ENCODE results near the gene WDR38. TPM values are rescaled to one million over a fixed set of nuclear protein-coding genes. Genes with fewer than 3 reads are reported as not detected.
A peak's percentile ranks its signal among the peaks of the same experiment; 100 is the strongest.

Gene WDR38
- total and polyA plus RNA-seq, 8 donors: 1.3 to 8.3 (median 3.6) TPM; not detected in 1

GRCh38 chr9:124813501-124814163 lies 39.6 kb upstream of the WDR38 start:
- intact Hi-C loops (cut with DNase I): no loop called here
- DNase-seq (no peak), ATAC-seq (no peak)
- Histone ChIP-seq H3K4me3 (no peak overlapping the region), H3K27me3 (no peaks in the 10 kb centered on the region), H3K4me1 (no peaks in the 10 kb centered on the region), H3K9me3 (no peaks in the 10 kb centered on the region), H3K36me3 (no peaks in the 10 kb centered on the region), H3K27ac (no peak overlapping the region)
- TF ChIP-seq CTCF (IDR thresholded peaks at IDR 0.05): no peak

GRCh38 chr9:124814164-124814535 lies 39.1 kb upstream of the WDR38 start:
- no peak for ATAC-seq
- Histone ChIP-seq H3K27ac (no peak overlapping the region), H3K9me3 (no peaks in the 10 kb centered on the region), H3K4me1 (no peaks in the 10 kb centered on the region), H3K27me3 (no peaks in the 10 kb centered on the region), H3K4me3 (no peak overlapping the region), H3K36me3 (no peaks in the 10 kb centered on the region)
- intact Hi-C loops (cut with DNase I): no loop called here
- TF ChIP-seq CTCF (IDR thresholded peaks at IDR 0.05): no peak
- no peak for DNase-seq

GRCh38 chr9:124815601-124816000 lies 37.7 kb upstream of the WDR38 start:
- Histone ChIP-seq H3K36me3 (no peaks in the 10 kb centered on the region), H3K9me3 (no peaks in the 10 kb centered on the region), H3K27ac (no peak overlapping the region), H3K4me1 (no peaks in the 10 kb centered on the region), H3K4me3 (no peak overlapping the region), H3K27me3 (no peaks in the 10 kb centered on the region)
- intact Hi-C loops (cut with DNase I): no loop called here
- TF ChIP-seq CTCF (IDR thresholded peaks at IDR 0.05): no peak
- DNase-seq (no peak), ATAC-seq (no peak)

GRCh38 chr9:124818431-124819281 lies 34.6 kb upstream of the WDR38 start:
- H3K27me3 ChIP-seq: no peaks in the 10 kb centered on the region
- intact Hi-C loops (cut with DNase I): no loop called here
- H3K4me1 ChIP-seq: no peaks in the 10 kb centered on the region
- H3K4me3 ChIP-seq: no peak overlapping the region
- ATAC-seq: peak; percentile 89
- no peaks in the 10 kb centered on the region for H3K36me3 ChIP-seq
- TF ChIP-seq CTCF (IDR thresholded peaks at IDR 0.05): no peak
- peak in 2 of 4 donors; percentile 45 to 50 for DNase-seq
- no peak overlapping the region for H3K27ac ChIP-seq
- H3K9me3 ChIP-seq: no peaks in the 10 kb centered on the region
